Cardiac muscle cell (in vitro differentiated cells and primary cell): Measurements from ENCODE around the gene EMC7. TPM values are rescaled to one million over a fixed set of nuclear protein-coding genes. Genes with fewer than 3 reads are reported as not detected.

ENCODE experiments used
- DNase-seq, 2 donors: peaks; one replicate each; pipeline versions ENCODE4 v3.0.0 to v3.0.0-alpha.2; 2010 to 2017; ENCODE audit warnings: low read depth in 1 of 2, low spot score in 1 of 2
- H3K27ac ChIP-seq: fragments of 200-600 bp; sonication (generic); 2 replicates; pipeline ENCODE4 v1.5.1; 2016
- H3K27me3 ChIP-seq: fragments of 200-600 bp; sonication (generic); 2 replicates; pipeline ENCODE4 v1.6.0; 2016; ENCODE audit warnings: control low read depth
- H3K36me3 ChIP-seq: fragments of 200-600 bp; sonication (generic); 2 replicates; pipeline ENCODE4 v1.5.1; 2016; ENCODE audit warnings: control low read depth
- H3K4me1 ChIP-seq: fragments of 200-600 bp; sonication (generic); 2 replicates; pipeline ENCODE4 v1.8.1; 2017; ENCODE audit warnings: low read depth, mild to moderate bottlenecking, mixed run types
- H3K4me3 ChIP-seq: fragments of 200-600 bp; sonication (generic); 2 replicates; pipeline ENCODE4 v1.5.1; 2016; ENCODE audit warnings: mild to moderate bottlenecking
- H3K9me3 ChIP-seq: fragments of 200-600 bp; sonication (generic); 2 replicates; pipeline ENCODE4 v1.5.1; 2017; ENCODE audit warnings: low read depth, mild to moderate bottlenecking, control low read depth
- CTCF ChIP-seq: IDR thresholded peaks from 2 replicates; pipeline ENCODE4 v1.5.1; 2012; ENCODE audit warnings: low read depth, mild to moderate bottlenecking, low read length
- polyA plus RNA-seq: library from polyadenylated mRNA; unstranded; fragments of >200 nt; fragmentation: Nextera tagmentation; extraction: Ambion mirVana; gene quantifications from 2 replicates; pipeline ENCODE4 v1.2.1, GENCODE V29; 2016
- total RNA-seq: library from RNA; depleted of rRNA; stranded (reverse); fragments of >200 nt; gene quantifications from 2 replicates; pipeline ENCODE4 v1.2.3, GENCODE V29; 2016

Gene EMC7
- total and polyA plus RNA-seq, 2 experiments from 2014 or later: 18.5 to 145 TPM

- TF ChIP-seq CTCF: no peak
- Histone ChIP-seq H3K9me3 (no peaks in the 10 kb centered on the region), H3K4me1 (no peaks in the 10 kb centered on the region), H3K36me3 (no peaks in the 10 kb centered on the region), H3K27ac (no peak overlapping the region), H3K4me3 (no peak overlapping the region), H3K27me3 (no peaks in the 10 kb centered on the region)
- DNase-seq: no peak
Measured at GRCh38 chr15:34046471-34047145, 55.1 kb downstream of the EMC7 start.

- Histone ChIP-seq H3K36me3 (no peaks in the 10 kb centered on the region), H3K27me3 (no peaks in the 10 kb centered on the region), H3K4me3 (no peak overlapping the region), H3K4me1 (peaks cover 12% of the 10 kb centered on the region), H3K27ac (no peak overlapping the region), H3K9me3 (no peaks in the 10 kb centered on the region)
- DNase-seq: no peak
- TF ChIP-seq CTCF: no peak
Measured at GRCh38 chr15:34043813-34044212, 57.8 kb downstream of the EMC7 start.

DNA sequence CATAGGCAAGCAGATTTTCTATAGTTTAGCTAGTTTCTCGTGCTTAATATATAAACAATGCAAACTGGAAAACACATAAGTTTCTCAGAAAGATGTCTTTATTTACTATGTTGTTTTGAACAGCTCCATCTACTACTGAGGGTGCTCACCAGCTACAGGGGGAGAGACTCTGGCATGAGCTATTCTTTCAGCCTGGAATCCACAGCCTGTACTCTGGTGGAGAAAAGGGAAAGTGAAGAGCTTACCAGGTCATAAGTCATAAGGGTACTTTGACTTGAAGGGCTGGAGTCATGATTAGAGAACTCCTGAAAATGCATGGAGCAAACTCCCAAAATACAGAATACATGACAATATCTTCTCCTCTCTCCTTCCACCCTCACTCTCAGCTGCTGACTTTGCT lies 58.3 kb downstream of the EMC7 start:
- no peaks in the 10 kb centered on the region for H3K9me3 ChIP-seq
- H3K4me1 ChIP-seq: peaks cover 12% of the 10 kb centered on the region
- no peak overlapping the region for H3K27ac ChIP-seq
- H3K4me3 ChIP-seq: no peak overlapping the region
- peak in 1 of 2 donors; percentile 40 for DNase-seq
- no peaks in the 10 kb centered on the region for H3K27me3 ChIP-seq
- H3K36me3 ChIP-seq: no peaks in the 10 kb centered on the region
- no peak for TF ChIP-seq CTCF

DNA sequence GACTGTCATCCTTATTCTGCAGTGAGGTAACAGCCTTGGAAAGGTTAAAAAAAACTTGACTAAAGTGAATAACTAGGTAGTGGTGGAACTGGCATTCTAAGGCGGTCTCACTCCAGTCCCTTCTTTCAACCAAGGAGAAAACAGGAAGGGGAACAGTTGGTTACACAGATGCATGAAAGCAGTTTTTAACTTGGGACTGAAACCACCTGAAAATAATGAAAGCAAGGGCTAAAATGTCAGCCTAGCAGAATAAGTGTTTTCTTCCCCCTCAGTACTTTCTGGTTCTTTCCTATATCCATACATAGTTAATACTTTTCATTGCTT lies 61.9 kb downstream of the EMC7 start:
- Histone ChIP-seq H3K4me1 (peaks cover 23% of the 10 kb centered on the region), H3K27ac (peak overlapping the region; percentile 96), H3K9me3 (no peaks in the 10 kb centered on the region), H3K27me3 (no peaks in the 10 kb centered on the region), H3K36me3 (no peaks in the 10 kb centered on the region), H3K4me3 (peak overlapping the region; percentile 60)
- no peak for DNase-seq
- no peak for TF ChIP-seq CTCF

- peak within 1 kb of the TSS; percentile 60 for H3K4me3 ChIP-seq
- H3K36me3 ChIP-seq: no peaks in the 10 kb centered on the region
- DNase-seq: peak; percentile 70 to 73
- peak within 1 kb of the TSS; percentile 96 for H3K27ac ChIP-seq
- H3K27me3 ChIP-seq: no peaks in the 10 kb centered on the region
- no peak for TF ChIP-seq CTCF
- H3K4me1 ChIP-seq: peaks cover 27% of the 10 kb centered on the region
- no peaks in the 10 kb centered on the region for H3K9me3 ChIP-seq
Measured at GRCh38 chr15:34038871-34039789, 62.5 kb downstream of the EMC7 start, which contains the start of gene AVEN. TSS of gene AVEN (minus strand) at chr15:34039204. CDS start at chr15:34039046, 158 bp downstream.
